Osteoblast (primary cell): ENCODE results near the gene BCL2L2. TPM values are rescaled to one million over a fixed set of nuclear protein-coding genes. Genes with fewer than 3 reads are reported as not detected.

Experiments used
- DNase-seq: peaks from one replicate; pipeline ENCODE4 v3.0.0; 2011; ENCODE audit warnings: low spot score, mixed read lengths; ENCODE audit not compliant: insufficient read length; ENCODE audit errors: missing footprints
- H2AFZ ChIP-seq: 2 replicates; pipeline ENCODE4 v1.6.0; 2011; ENCODE audit warnings: mild to moderate bottlenecking, low read length
- H3K27ac ChIP-seq: 2 replicates; pipeline ENCODE4 v1.5.1; 2011; ENCODE audit warnings: mild to moderate bottlenecking, low read depth, low read length, moderate library complexity
- H3K27me3 ChIP-seq: 2 replicates; pipeline ENCODE4 v1.6.0; 2012; ENCODE audit warnings: mild to moderate bottlenecking, control low read depth, inconsistent platforms, low read length, moderate library complexity; ENCODE audit not compliant: insufficient read depth
- H3K36me3 ChIP-seq: 2 replicates; pipeline ENCODE4 v1.5.1; 2011; ENCODE audit warnings: mild to moderate bottlenecking, low read length, control low read depth, moderate library complexity; ENCODE audit not compliant: insufficient read depth
- H3K4me1 ChIP-seq: 2 replicates; pipeline ENCODE4 v1.5.1; 2011; ENCODE audit warnings: mild to moderate bottlenecking, low read length, control low read depth, moderate library complexity; ENCODE audit not compliant: insufficient read depth
- H3K4me2 ChIP-seq: 2 replicates; pipeline ENCODE4 v1.6.0; 2011; ENCODE audit warnings: mild to moderate bottlenecking, low read length; ENCODE audit not compliant: insufficient read depth
- H3K4me3 ChIP-seq: fragments of 200-600 bp; sonication (generic); 3 replicates; pipeline ENCODE4 v1.5.1; 2012; ENCODE audit warnings: mild to moderate bottlenecking, low read length, inconsistent platforms; ENCODE audit not compliant: insufficient read depth
- H3K79me2 ChIP-seq: 2 replicates; pipeline ENCODE4 v1.6.0; 2012; ENCODE audit warnings: mild to moderate bottlenecking, low read length, control low read depth, inconsistent platforms; ENCODE audit not compliant: insufficient read depth
- H3K9me3 ChIP-seq: 2 replicates; pipeline ENCODE4 v1.5.1; 2011; ENCODE audit warnings: low read depth, low read length, control low read depth
- H4K20me1 ChIP-seq: 2 replicates; pipeline ENCODE4 v1.6.0; 2012; ENCODE audit warnings: mild to moderate bottlenecking, low read length, control low read depth; ENCODE audit not compliant: insufficient read depth
- CTCF ChIP-seq: IDR thresholded peaks from 2 replicates; pipeline ENCODE4 v1.5.1; 2011; ENCODE audit warnings: mild to moderate bottlenecking, low read depth, low read length, moderate library complexity; ENCODE audit errors: extremely low read depth
- small RNA-seq: library from RNA; depleted of rRNA; stranded (forward); fragments of <200 nt; gene quantifications from one replicate; pipeline ENCODE3, GENCODE V24; 2012
- total RNA-seq: library from RNA; depleted of rRNA; stranded (reverse); fragments of >200 nt; gene quantifications from 2 replicates; pipeline ENCODE4 v1.2.3, GENCODE V29; 2012

The BCL2L2 gene
- total RNA-seq, 1 donor: 19.5 TPM

GRCh38 chr14:23359167-23359626 is 52.6 kb downstream of the BCL2L2 start:
- Histone ChIP-seq H3K36me3 (peaks cover 12% of the 10 kb centered on the region), H4K20me1 (no peaks in the 10 kb centered on the region), H3K27ac (no peak overlapping the region), H3K9me3 (no peaks in the 10 kb centered on the region), H3K27me3 (no peaks in the 10 kb centered on the region), H2AFZ (no peak overlapping the region), H3K79me2 (peaks cover 2% of the 10 kb centered on the region), H3K4me1 (peaks cover 5% of the 10 kb centered on the region), H3K4me3 (no peak overlapping the region), H3K4me2 (no peak overlapping the region)
- TF ChIP-seq CTCF: no peak
- peak; percentile 15 for DNase-seq

GRCh38 chr14:23359722-23360447 is 53.3 kb downstream of the BCL2L2 start:
- Histone ChIP-seq H3K27me3 (no peaks in the 10 kb centered on the region), H3K9me3 (no peaks in the 10 kb centered on the region), H3K4me1 (peaks cover 5% of the 10 kb centered on the region), H4K20me1 (no peaks in the 10 kb centered on the region), H2AFZ (no peak overlapping the region), H3K4me3 (no peak overlapping the region), H3K36me3 (peaks cover 12% of the 10 kb centered on the region), H3K4me2 (no peak overlapping the region), H3K27ac (no peak overlapping the region), H3K79me2 (peaks cover 4% of the 10 kb centered on the region)
- no peak for TF ChIP-seq CTCF
- peak; percentile 25 for DNase-seq

GRCh38 chr14:23360496-23360895 is 53.9 kb downstream of the BCL2L2 start:
- Histone ChIP-seq H3K4me3 (no peak overlapping the region), H4K20me1 (no peaks in the 10 kb centered on the region), H3K9me3 (no peaks in the 10 kb centered on the region), H3K27me3 (no peaks in the 10 kb centered on the region), H3K4me1 (peaks cover 5% of the 10 kb centered on the region), H3K4me2 (no peak overlapping the region), H3K79me2 (peaks cover 4% of the 10 kb centered on the region), H3K36me3 (peaks cover 12% of the 10 kb centered on the region), H2AFZ (no peak overlapping the region), H3K27ac (no peak overlapping the region)
- peak; percentile 64 for DNase-seq
- peak; percentile 8 for TF ChIP-seq CTCF

- peaks cover 4% of the 10 kb centered on the region for H3K79me2 ChIP-seq
- H4K20me1 ChIP-seq: no peaks in the 10 kb centered on the region
- H3K27me3 ChIP-seq: no peaks in the 10 kb centered on the region
- H3K4me1 ChIP-seq: peaks cover 5% of the 10 kb centered on the region
- H2AFZ ChIP-seq: no peak overlapping the region
- H3K36me3 ChIP-seq: peaks cover 12% of the 10 kb centered on the region
- H3K27ac ChIP-seq: peak overlapping the region; percentile 46
- no peak overlapping the region for H3K4me3 ChIP-seq
- no peak overlapping the region for H3K4me2 ChIP-seq
- DNase-seq: peak; percentile 95
- TF ChIP-seq CTCF: no peak
- no peaks in the 10 kb centered on the region for H3K9me3 ChIP-seq
Measured at GRCh38 chr14:23361320-23361719, 54.7 kb downstream of the BCL2L2 start.

Small RNA genes lying within 50 kb of the gene (small RNA-seq; reads per million reads assigned to genes)
- not detected for gene RNU6-1046P

Other genes starting within 250 kb of the BCL2L2 start
- 3.3 and 3.5 TPM in 2 replicates for gene CDH24, start 249.3 kb upstream of the BCL2L2 start, total RNA-seq
- 90.5 and 103 TPM in 2 replicates for gene ACIN1, start 211.7 kb upstream of the BCL2L2 start, total RNA-seq
- gene C14orf119, start 211.3 kb upstream of the BCL2L2 start, total RNA-seq: 41.5 and 43.1 TPM in 2 replicates
- under 0.01 TPM in 1 of 2 replicates, not detected in the other for gene CIROP, start 201.8 kb upstream of the BCL2L2 start, total RNA-seq
- gene CEBPE, start 187.6 kb upstream of the BCL2L2 start, total RNA-seq: not detected in 2 replicates
- 4.3 and 10.9 TPM in 2 replicates for gene SLC7A8, start 123.2 kb upstream of the BCL2L2 start, total RNA-seq
- gene RNF212B, start 68.9 kb upstream of the BCL2L2 start, total RNA-seq: not detected in 2 replicates
- gene HOMEZ, start 20.7 kb upstream of the BCL2L2 start, total RNA-seq: 5.4 and 8.0 TPM in 2 replicates
- 7.6 and 9.1 TPM in 2 replicates for gene PPP1R3E, start 4.0 kb upstream of the BCL2L2 start, total RNA-seq
- gene PABPN1, start 14.6 kb downstream of the BCL2L2 start, total RNA-seq: 42.3 and 51.9 TPM in 2 replicates
- 18.1 and 19.7 TPM in 2 replicates for gene SLC22A17, start 46.1 kb downstream of the BCL2L2 start, total RNA-seq
- 9.8 and 14.1 TPM in 2 replicates for gene EFS, start 58.3 kb downstream of the BCL2L2 start, total RNA-seq
- not detected in 2 replicates for gene IL25, start 66.0 kb downstream of the BCL2L2 start, total RNA-seq
- gene CMTM5, start 70.2 kb downstream of the BCL2L2 start, total RNA-seq: not detected in 2 replicates
- gene MYH6, start 101.4 kb downstream of the BCL2L2 start, total RNA-seq: under 0.01 TPM in 1 of 2 replicates, not detected in the other
- not detected in 2 replicates for gene MYH7, start 128.8 kb downstream of the BCL2L2 start, total RNA-seq
- 37.4 and 49.6 TPM in 2 replicates for gene NGDN, start 162.9 kb downstream of the BCL2L2 start, total RNA-seq
- 0.59 and 0.72 TPM in 2 replicates for gene ZFHX2, start 244.9 kb downstream of the BCL2L2 start, total RNA-seq
- 27.4 and 27.5 TPM in 2 replicates for gene THTPA, start 249.4 kb downstream of the BCL2L2 start, total RNA-seq